Kidney epithelial cell (primary cell): ENCODE data around the gene ELMOD1. TPM values are rescaled to one million over a fixed set of nuclear protein-coding genes. Genes with fewer than 3 reads are reported as not detected.
A peak's percentile ranks its signal among the peaks of the same experiment; 100 is the strongest.

Source experiments
- DNase-seq: peaks from one replicate; pipeline ENCODE4 v3.0.0-alpha.2; 2010; ENCODE audit warnings: low read depth
- H3K27me3 ChIP-seq: 2 replicates; pipeline ENCODE4 v1.6.0; 2011; ENCODE audit warnings: low read length; ENCODE audit not compliant: control insufficient read depth, insufficient read depth
- H3K36me3 ChIP-seq: 2 replicates; pipeline ENCODE4 v1.5.1; 2011; ENCODE audit warnings: low read length; ENCODE audit not compliant: control insufficient read depth, insufficient read depth
- H3K4me3 ChIP-seq: 2 replicates; pipeline ENCODE4 v1.5.1; 2011; ENCODE audit warnings: low read depth, mild to moderate bottlenecking, control low read depth, low read length
- CTCF ChIP-seq: IDR thresholded peaks from 2 replicates; pipeline ENCODE4 v1.5.1; 2011; ENCODE audit warnings: mild to moderate bottlenecking, moderate library complexity, low read length, control low read depth, inconsistent platforms; ENCODE audit not compliant: insufficient read depth, poor library complexity, severe bottlenecking
- total RNA-seq: library from RNA; depleted of rRNA; stranded (reverse); fragments of >200 nt; gene quantifications from 2 replicates; pipeline ENCODE4 v1.2.3, GENCODE V29; 2015

Gene ELMOD1
- total RNA-seq, 1 donor from 2014 or later, result 0.21 TPM

- no peak for TF ChIP-seq CTCF
- H3K4me3 ChIP-seq, result no peak overlapping the region
- no peak for DNase-seq
- no peaks in the 10 kb centered on the region for H3K36me3 ChIP-seq
- H3K27me3 ChIP-seq, result no peaks in the 10 kb centered on the region
Observed at GRCh38 chr11:107702109-107702660, 111.2 kb downstream of the ELMOD1 start.

GRCh38 chr11:107702723-107703122 is 111.8 kb downstream of the ELMOD1 start:
- H3K36me3 ChIP-seq, result no peaks in the 10 kb centered on the region
- no peak overlapping the region for H3K4me3 ChIP-seq
- no peaks in the 10 kb centered on the region for H3K27me3 ChIP-seq
- DNase-seq, result no peak
- TF ChIP-seq CTCF, result no peak

GRCh38 chr11:107704451-107704850 is 113.5 kb downstream of the ELMOD1 start:
- H3K27me3 ChIP-seq, result no peaks in the 10 kb centered on the region
- H3K4me3 ChIP-seq, result no peak overlapping the region
- DNase-seq, result peak; percentile 54
- no peaks in the 10 kb centered on the region for H3K36me3 ChIP-seq
- TF ChIP-seq CTCF, result no peak

GRCh38 chr11:107705027-107705426 is 114.1 kb downstream of the ELMOD1 start:
- no peak for TF ChIP-seq CTCF
- Histone ChIP-seq H3K27me3 (no peaks in the 10 kb centered on the region), H3K36me3 (no peaks in the 10 kb centered on the region), H3K4me3 (no peak overlapping the region)
- DNase-seq, result peak; percentile 88

- H3K36me3 ChIP-seq, result no peaks in the 10 kb centered on the region
- TF ChIP-seq CTCF, result no peak
- no peaks in the 10 kb centered on the region for H3K27me3 ChIP-seq
- DNase-seq, result no peak
- no peak overlapping the region for H3K4me3 ChIP-seq
Observed at GRCh38 chr11:107706531-107706930, 115.6 kb downstream of the ELMOD1 start.

- TF ChIP-seq CTCF, result no peak
- H3K4me3 ChIP-seq, result no peak overlapping the region
- H3K36me3 ChIP-seq, result no peaks in the 10 kb centered on the region
- DNase-seq, result peak; percentile 74
- H3K27me3 ChIP-seq, result no peaks in the 10 kb centered on the region
Observed at GRCh38 chr11:107707215-107707671, 116.3 kb downstream of the ELMOD1 start.
